Stimulated activated naive CD8-positive, alpha-beta T cell treated with anti-CD3 and anti-CD28 coated beads, Interleukin-15, amount 100 ng/mL, for 72 hours (primary cell): ENCODE results near the gene PPP1R26.

Experiments used
- ATAC-seq: fragments of 150-1000 bp; cut with Tn5 transposase; 2 replicates; pipeline ENCODE4 v1.10.0; 2021; ENCODE audit warnings: mild to moderate bottlenecking, moderate library complexity
- DNase-seq, 2 donors: peaks; one replicate each; pipeline ENCODE4 v3.0.0; 2021 to 2022
- H3K27ac Mint-ChIP-seq, 2 donors: one replicate each; pipeline ENCODE4 v1.8.0; 2022; ENCODE audit warnings: mild to moderate bottlenecking in 2 of 2, mixed read lengths in 2 of 2, moderate library complexity in 2 of 2
- H3K27me3 Mint-ChIP-seq: one replicate; pipeline ENCODE4 v1.8.0; 2022; ENCODE audit warnings: mixed read lengths
- H3K4me1 Mint-ChIP-seq: one replicate; pipeline ENCODE4 v1.8.0; 2022; ENCODE audit warnings: mild to moderate bottlenecking, mixed read lengths
- H3K4me3 Mint-ChIP-seq, 2 donors: one replicate each; pipeline ENCODE4 v1.8.0; 2022; ENCODE audit warnings: mild to moderate bottlenecking in 2 of 2, mixed read lengths in 2 of 2, moderate library complexity in 1 of 2
- H3K9me3 Mint-ChIP-seq, 2 donors: one replicate each; pipeline ENCODE4 v1.8.0; 2022; ENCODE audit warnings: mixed read lengths in 2 of 2

PPP1R26 gene

DNA sequence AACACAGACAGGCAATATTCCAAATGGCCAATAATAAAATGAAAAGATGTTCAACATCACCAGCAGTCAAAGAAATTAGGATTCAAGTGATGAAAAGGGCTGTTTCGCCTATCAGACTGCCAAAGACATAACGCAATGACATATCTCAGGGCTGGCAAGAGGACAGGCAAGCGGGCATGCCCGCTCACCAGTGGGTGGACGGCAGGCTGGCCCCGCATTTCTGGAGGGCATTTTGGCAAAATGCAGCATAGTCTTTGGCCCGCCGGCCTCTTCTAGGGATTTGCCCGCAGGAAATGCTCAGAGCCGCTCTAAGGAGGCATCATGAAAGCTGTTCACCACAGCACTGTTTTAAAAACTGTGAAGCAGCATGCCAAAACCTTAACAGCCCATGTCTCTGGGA is 1.4 kb upstream of the PPP1R26 start:
- peaks cover 79% of the 10 kb centered on the region for H3K27me3 Mint-ChIP-seq
- DNase-seq (no peak), ATAC-seq (no peak)
- peak overlapping the region in 1 of 2 donors; percentile 21 for H3K4me3 Mint-ChIP-seq
- no peak overlapping the region for H3K27ac Mint-ChIP-seq
- H3K9me3 Mint-ChIP-seq = no peaks in the 10 kb centered on the region
- H3K4me1 Mint-ChIP-seq = peaks cover 6% of the 10 kb centered on the region

DNA sequence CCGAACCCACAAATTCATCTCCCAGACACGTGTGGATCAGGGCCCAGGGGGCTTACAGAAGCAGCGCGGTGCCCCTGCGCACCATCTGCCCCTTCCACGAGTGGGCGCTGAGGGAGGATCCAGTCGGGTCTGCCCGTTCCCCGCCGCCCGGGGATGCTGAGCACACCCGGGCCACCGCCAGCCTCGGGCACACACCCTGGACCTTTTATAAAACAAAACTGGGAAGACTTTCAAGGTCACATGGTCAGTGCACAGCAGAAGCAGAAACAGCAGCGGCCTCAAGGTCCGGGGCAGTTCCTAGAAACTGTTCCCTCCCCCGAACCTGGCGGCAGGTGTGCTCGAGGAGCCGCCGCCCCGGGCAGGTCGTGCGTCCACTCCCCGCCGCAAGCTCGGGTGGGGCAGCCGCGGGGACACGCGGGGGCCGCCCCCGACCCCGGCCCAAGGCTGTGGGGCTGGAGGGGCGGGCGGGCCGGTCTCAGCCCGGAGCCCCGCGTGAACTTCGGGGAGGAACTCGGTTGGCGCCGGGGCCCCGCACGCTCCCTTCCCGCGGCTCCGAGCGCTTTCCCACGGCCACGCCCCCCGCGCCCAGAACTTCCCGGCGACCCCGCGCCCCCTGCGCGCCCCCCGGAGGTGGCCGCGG is 633 bp upstream of the PPP1R26 start:
- Mint-ChIP-seq H3K9me3 (no peaks in the 10 kb centered on the region), H3K27me3 (peaks cover 81% of the 10 kb centered on the region), H3K4me3 (peak overlapping the region; percentile 87 to 91), H3K27ac (peak overlapping the region in 1 of 2 donors; percentile 49), H3K4me1 (peaks cover 6% of the 10 kb centered on the region)
- DNase-seq = no peak
- peak; percentile 28 for ATAC-seq

DNA sequence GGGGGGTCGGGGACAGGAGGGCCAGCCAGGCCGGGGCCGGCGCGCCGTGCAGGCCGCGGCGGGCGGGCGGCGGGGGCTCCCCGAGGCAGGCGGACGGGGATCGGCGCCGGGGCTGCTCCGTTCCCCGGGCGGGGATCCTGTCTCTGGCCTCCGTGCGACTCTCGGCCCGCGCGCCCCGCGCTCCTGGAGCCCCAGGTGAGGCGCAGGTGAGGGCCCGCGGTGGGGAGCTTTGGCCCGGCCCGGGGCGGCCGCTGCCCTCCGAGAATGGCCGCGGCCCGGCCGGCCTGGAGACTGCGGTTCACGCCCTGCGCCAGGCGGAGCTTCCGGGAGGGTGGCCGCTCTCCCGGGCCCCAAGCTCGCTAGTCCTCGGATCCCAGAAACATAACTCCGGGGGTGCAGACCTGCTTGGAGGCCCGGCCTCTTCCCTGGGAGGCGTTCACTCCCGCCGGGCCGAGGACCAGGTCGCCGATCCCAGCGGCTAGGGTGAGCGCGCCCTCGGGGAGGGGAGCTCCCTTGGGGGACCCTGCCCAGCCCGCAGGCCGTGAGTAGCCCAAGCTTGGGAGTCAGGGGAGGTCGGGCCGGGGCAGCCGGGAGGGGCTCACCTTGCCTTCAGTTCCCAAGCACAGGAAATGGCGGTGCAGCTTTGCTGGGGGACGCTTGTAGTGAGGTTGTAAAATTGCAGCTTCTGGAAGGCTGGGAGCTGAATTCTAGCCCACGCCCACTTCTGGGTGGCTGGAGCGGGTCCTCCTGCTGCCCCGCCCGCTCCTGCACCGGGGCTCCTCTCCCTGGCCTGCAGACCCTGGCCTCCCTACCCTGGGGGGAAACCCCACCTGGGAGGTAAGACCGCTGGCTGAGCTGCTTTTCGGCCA is 723 bp downstream of the PPP1R26 start:
- DNase-seq (no peak), ATAC-seq (peak; percentile 58)
- H3K27me3 Mint-ChIP-seq = peaks cover 83% of the 10 kb centered on the region
- no peaks in the 10 kb centered on the region for H3K9me3 Mint-ChIP-seq
- no peak overlapping the region for H3K27ac Mint-ChIP-seq
- H3K4me1 Mint-ChIP-seq = peaks cover 6% of the 10 kb centered on the region
- H3K4me3 Mint-ChIP-seq = peak overlapping the region; percentile 22 to 41

DNA sequence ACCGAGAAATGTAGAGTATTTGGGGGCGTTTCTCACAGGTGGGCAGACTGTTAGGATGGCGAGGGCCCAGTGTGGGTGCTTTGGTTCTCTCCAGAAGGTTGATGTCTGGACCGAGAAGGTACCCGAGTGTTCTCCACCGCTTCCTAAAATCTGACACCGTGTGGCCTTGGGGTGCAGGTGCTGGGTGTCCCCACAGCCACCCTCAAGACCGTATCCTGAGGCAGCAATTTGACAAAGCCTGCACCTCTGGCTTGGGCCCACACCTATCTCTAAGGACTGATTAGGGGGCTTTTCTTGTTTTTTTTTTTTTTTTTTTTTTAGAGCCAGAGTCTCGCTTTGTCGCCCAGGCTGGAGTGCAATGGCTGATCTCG is 1.3 kb downstream of the PPP1R26 start:
- no peak overlapping the region for H3K27ac Mint-ChIP-seq
- peaks cover 6% of the 10 kb centered on the region for H3K4me1 Mint-ChIP-seq
- no peak overlapping the region for H3K4me3 Mint-ChIP-seq
- ATAC-seq (peak; percentile 51), DNase-seq (no peak)
- peaks cover 80% of the 10 kb centered on the region for H3K27me3 Mint-ChIP-seq
- no peaks in the 10 kb centered on the region for H3K9me3 Mint-ChIP-seq

DNA sequence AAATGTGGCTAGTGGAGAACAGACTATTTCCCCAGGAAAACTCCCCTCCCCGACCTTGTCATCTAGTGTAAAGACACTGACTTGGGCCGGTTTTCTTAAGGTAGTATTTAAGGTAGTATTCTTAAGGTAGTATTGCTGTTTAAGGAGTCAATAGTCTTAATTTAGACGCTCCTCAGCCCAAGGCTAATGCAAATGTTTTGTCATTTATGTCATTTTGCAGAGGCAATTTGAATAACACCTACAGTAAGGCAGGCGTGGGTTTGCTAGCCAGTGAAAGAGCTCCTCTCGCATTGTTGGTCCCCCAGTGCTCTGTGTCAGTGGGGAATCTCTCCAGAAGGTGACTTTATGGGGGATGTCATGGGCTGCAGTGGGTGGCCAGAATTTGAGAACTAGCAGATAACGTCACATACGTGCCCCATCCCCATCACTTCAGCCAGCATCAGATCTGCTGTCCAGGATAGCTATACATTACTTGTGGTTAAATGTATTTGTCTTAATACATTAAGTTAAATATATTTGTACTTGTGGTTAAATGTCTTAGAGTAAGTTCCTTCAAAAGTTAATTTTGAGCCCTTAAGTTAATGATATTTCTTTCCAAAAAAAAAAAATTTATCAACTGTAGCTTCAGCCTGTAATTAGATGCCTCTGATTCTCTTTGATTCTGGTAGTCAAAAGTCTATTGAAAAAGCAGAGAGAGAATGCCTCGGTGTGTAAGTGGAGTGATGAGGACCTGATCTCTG is 2.6 kb downstream of the PPP1R26 start:
- no peak for ATAC-seq
- no peak overlapping the region for H3K27ac Mint-ChIP-seq
- H3K4me3 Mint-ChIP-seq = no peak overlapping the region

DNA sequence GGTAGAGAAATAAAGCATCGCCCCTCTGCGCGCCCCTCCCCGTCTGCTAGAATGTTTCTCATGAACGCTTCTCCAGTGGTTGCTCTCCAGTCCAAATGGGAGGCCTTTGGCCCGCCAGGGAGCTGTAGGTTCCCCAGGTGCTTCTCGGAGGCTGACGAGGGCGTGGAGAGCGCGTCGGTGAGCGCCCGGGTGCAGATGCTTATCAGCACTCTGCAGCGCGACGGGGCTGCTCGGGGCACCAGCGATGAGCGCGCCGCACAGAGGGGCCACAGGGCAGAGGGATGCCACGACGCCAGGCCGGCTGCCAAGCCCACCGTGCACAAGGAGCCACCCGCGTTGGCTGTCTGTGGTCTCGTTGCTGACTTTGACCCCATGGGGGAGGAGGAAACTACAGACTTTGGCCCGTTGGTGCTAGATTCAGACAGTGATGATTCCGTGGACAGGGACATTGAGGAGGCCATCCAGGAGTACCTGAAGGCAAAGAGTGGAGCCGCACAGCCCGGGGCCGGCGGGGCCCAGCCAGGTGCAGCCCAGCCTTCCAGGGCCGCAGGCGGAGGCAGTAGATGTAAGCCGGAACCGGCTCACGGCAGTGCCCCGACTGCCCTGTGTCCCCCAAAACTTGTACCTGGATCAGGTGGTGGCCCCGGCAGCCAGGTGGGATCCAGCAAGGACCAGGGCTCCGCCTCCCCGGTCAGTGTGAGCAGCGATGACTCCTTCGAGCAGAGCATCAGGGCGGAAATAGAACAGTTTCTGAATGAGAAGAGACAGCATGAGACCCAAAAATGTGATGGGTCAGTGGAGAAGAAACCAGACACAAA is 5.1 kb downstream of the PPP1R26 start:
- H3K27me3 Mint-ChIP-seq = peaks cover 48% of the 10 kb centered on the region
- no peak overlapping the region for H3K4me3 Mint-ChIP-seq

More for the DNA sequence above, 2.6 kb downstream of the PPP1R26 start:
- no peaks in the 10 kb centered on the region for H3K9me3 Mint-ChIP-seq
- peaks cover 6% of the 10 kb centered on the region for H3K4me1 Mint-ChIP-seq
- DNase-seq = no peak
- H3K27me3 Mint-ChIP-seq = peaks cover 68% of the 10 kb centered on the region

DNA sequence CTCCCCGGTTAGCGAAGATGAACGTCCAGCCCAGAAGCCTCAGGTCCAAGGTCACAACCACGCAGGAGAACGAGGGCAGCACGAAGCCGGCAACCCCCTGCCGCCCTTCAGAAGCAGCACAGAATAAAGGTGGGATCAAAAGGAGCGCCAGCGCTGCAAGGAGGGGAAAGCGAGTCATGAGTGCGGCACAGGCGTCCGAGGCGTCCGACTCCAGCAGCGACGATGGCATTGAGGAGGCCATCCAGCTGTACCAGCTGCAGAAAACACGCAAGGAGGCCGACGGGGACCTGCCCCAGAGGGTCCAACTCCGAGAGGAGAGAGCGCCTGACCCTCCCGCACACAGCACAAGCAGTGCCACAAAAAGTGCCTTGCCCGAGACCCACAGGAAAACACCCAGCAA is 5.8 kb downstream of the PPP1R26 start:
- no peaks in the 10 kb centered on the region for H3K9me3 Mint-ChIP-seq
- H3K4me3 Mint-ChIP-seq = no peak overlapping the region
- DNase-seq (no peak), ATAC-seq (no peak)
- no peaks in the 10 kb centered on the region for H3K4me1 Mint-ChIP-seq
- H3K27me3 Mint-ChIP-seq = peaks cover 47% of the 10 kb centered on the region
- H3K27ac Mint-ChIP-seq = no peak overlapping the region

More for the DNA sequence above, 5.1 kb downstream of the PPP1R26 start:
- Mint-ChIP-seq H3K4me1 (no peaks in the 10 kb centered on the region), H3K9me3 (no peaks in the 10 kb centered on the region), H3K27ac (no peak overlapping the region)
- DNase-seq = no peak
- no peak for ATAC-seq

DNA sequence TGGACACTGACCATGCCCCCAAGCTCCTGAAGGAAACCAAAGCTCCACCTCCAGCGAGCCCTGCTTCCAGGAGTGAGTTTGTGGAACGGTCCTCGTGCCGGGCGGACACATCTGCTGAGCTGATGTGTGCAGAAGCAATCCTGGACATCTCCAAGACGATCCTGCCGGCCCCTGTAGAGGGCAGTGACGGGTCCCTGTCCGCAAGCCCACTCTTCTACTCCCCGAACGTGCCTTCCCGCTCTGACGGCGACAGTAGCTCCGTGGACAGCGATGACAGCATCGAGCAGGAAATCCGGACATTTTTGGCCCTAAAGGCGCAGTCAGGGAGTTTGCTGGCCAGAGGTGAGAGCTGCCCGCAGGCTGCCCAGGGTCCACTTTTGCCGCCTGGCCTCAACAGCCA is 6.2 kb downstream of the PPP1R26 start:
- no peak for DNase-seq
- Mint-ChIP-seq H3K9me3 (no peaks in the 10 kb centered on the region), H3K4me3 (no peak overlapping the region), H3K27ac (no peak overlapping the region), H3K4me1 (no peaks in the 10 kb centered on the region), H3K27me3 (peaks cover 42% of the 10 kb centered on the region)
- ATAC-seq = no peak

DNA sequence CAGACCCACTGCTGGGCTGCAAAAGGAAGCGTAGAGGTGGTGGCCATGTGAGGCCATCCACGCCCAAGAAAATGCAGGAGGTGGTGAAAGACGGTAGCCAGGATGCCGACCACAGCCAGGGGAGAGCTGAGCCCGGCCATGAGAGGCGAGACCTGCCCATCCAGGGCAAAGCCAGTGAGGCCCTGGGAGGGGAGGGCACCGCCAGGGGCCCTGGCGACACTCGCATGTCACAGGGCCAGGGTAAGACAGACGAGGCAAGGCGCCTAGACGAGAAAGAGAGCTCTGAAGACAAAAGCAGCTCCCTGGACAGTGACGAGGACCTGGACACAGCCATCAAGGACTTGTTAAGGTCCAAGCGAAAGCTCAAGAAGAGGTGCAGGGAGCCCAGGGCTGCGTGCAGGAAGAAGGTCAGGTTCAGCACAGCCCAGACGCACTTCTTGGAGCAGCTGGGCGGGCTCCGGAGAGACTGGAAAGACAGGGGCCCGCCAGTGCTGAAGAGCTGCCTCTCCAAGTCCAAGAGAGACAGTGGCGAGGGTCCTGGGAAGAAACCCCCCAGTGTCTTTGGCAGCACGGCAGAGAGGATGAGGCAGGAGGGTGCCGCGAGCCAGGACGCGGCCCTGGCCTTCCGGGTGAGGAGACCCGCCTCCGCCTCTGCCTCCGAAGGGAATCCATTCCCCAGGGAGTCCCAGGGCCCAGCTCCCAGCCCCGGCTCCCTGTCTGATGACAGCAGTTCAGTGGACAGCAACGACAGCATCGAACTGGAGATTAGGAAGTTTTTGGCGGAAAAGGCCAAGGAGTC is 6.9 kb downstream of the PPP1R26 start:
- Mint-ChIP-seq H3K4me3 (no peak overlapping the region), H3K27me3 (peaks cover 41% of the 10 kb centered on the region), H3K9me3 (no peaks in the 10 kb centered on the region), H3K4me1 (no peaks in the 10 kb centered on the region), H3K27ac (no peak overlapping the region)
- no peak for DNase-seq
- ATAC-seq = no peak

DNA sequence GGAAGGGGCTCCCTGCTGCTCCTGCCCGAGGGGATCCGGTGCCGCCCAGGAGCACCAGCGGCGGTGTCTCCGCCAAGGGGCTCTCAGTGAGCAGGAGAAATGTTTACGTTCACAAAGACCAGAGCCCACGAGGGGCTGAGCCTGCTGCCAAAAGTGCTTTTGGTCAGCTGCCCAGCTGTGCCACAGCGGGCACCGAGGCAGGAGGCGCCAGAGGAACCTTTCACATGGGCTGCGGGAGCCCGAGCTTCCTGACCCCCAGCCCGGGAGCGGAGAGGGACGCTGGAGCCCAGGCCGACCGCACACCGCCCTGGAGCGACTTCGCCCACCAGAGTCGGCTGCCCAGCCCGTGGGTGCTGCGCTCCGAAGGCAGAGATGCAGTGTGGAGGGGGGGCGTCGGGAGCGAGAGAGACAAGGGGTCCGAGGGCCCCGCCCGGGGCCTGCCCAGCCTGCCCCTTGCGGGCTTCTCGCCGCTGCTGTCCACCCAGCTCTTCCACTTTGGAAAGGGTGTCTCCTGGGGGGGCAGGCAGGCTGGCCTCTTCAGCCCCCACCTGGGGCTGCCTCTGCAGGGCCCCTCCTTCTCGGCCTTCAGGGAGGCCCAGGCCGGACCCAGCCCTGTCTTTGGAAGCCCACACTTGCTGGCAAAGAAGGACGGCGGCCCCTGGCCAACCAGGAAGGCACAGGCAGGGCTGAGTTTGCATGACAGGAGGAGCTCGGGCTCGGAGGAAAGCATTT is 7.9 kb downstream of the PPP1R26 start:
- ATAC-seq (no peak), DNase-seq (no peak)
- Mint-ChIP-seq H3K4me3 (no peak overlapping the region), H3K27ac (no peak overlapping the region), H3K4me1 (no peaks in the 10 kb centered on the region), H3K27me3 (peaks cover 35% of the 10 kb centered on the region), H3K9me3 (no peaks in the 10 kb centered on the region)

DNA sequence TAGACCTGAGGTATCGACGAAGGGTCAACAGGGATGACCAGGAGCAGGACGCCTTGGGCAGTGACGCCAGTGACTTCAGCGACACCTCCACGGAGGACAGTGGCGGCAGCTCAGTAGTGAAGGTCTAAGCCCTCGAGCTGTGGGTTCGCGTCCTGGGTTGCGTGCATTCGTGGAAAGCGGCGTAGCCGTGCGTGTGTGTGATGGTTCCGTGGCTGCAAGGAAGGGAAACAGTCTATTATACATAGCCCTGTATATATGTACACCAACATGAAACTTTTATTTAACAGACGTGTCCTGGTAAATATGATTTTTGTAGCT is 8.4 kb downstream of the PPP1R26 start:
- ATAC-seq = no peak
- Mint-ChIP-seq H3K27ac (no peak overlapping the region), H3K4me3 (no peak overlapping the region), H3K4me1 (no peaks in the 10 kb centered on the region), H3K27me3 (peaks cover 36% of the 10 kb centered on the region), H3K9me3 (no peaks in the 10 kb centered on the region)
- DNase-seq = no peak

DNA sequence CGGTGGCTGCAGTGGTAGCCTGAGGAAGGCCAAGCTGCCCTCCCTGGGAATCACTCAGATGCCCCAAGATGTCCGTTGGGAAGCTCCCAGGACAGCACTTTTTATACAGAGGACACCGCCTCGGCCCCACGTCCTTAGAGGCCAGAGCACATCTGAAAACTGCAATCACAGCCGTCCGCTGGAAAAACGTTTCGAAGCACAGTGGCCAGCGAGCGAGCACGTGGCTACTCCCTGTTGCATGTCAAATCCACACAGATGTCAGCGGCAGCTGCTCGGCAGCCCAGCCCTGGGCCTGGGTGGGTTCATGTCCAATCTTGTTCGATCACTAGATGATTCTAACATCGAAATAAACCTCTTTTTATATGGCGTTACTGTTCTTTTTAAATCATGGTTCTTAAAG is 8.9 kb downstream of the PPP1R26 start:
- no peak for DNase-seq
- no peak overlapping the region for H3K4me3 Mint-ChIP-seq
- ATAC-seq = no peak
- H3K27ac Mint-ChIP-seq = no peak overlapping the region
- peaks cover 35% of the 10 kb centered on the region for H3K27me3 Mint-ChIP-seq
- no peaks in the 10 kb centered on the region for H3K9me3 Mint-ChIP-seq
- no peaks in the 10 kb centered on the region for H3K4me1 Mint-ChIP-seq

DNA sequence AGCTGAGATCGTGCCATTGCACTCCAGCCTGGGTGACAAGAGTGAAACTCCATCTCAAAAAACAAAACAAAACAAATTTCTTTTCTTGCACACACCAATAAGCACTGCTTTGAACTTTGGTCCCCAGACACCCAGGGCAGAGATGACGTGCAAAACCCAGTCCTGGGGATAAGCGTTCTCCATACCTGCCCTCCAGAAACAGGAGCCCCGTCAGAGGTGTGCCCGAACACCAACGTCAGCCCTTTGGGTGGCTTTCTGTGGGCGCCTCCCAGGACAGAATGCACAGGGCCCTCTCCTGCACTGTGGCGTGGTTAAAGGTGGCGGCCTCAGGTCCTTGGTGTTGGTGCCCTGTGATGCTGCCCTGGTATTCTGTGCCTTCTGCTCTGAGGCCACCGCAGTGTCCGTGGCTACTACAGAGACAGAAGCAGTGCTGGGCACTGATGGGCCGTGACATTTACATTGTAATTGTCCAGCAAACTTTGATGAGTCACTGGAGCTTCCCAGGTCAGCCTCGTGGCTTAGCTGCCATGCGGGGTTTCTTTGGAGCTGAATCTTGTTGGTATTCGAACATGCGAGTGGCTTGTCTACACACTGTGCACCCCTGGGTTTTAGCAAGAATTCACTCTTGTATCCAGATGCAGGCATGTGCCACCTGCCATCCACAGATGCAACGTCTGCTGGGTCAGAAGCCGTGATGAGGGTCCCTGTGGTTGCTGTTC is 9.8 kb downstream of the PPP1R26 start:
- no peak overlapping the region for H3K27ac Mint-ChIP-seq
- no peak for ATAC-seq
- H3K9me3 Mint-ChIP-seq = no peaks in the 10 kb centered on the region
- no peaks in the 10 kb centered on the region for H3K4me1 Mint-ChIP-seq
- DNase-seq = no peak
- H3K27me3 Mint-ChIP-seq = peaks cover 29% of the 10 kb centered on the region
- no peak overlapping the region for H3K4me3 Mint-ChIP-seq
